Ureter (tissue), 1 donor: ENCODE measurements around the gene SEC14L5. TPM values are rescaled to one million over a fixed set of nuclear protein-coding genes. Genes with fewer than 3 reads are reported as not detected.

Experiments used
- total RNA-seq: library from RNA; stranded (reverse); gene quantifications from one replicate; pipeline ENCODE4 v1.2.4, GENCODE V29; 2023
- donor health status: DM: yes; HTN: yes; CAD: no.

Gene SEC14L5
- total RNA-seq, 1 donor from 2014 or later: not detected

Other genes with a start within 250 kb of the SEC14L5 start
- gene ANKS3, start 224.1 kb upstream of the SEC14L5 start, total RNA-seq: 35.3 TPM
- 0.91 TPM for gene DNAAF8, start 223.8 kb upstream of the SEC14L5 start, total RNA-seq
- 22.5 TPM for gene ZNF500, start 191.2 kb upstream of the SEC14L5 start, total RNA-seq
- not detected for gene SEPTIN12, start 170.0 kb upstream of the SEC14L5 start, total RNA-seq
- gene SMIM22, start 163.0 kb upstream of the SEC14L5 start, total RNA-seq: 225 TPM
- 35.5 TPM for gene ROGDI, start 155.7 kb upstream of the SEC14L5 start, total RNA-seq
- 120 TPM for gene GLYR1, start 111.0 kb upstream of the SEC14L5 start, total RNA-seq
- 33.2 TPM for gene UBN1, start 110.8 kb upstream of the SEC14L5 start, total RNA-seq
- gene PPL, start 21.2 kb upstream of the SEC14L5 start, total RNA-seq: 108 TPM
- gene NAGPA, start 75.6 kb downstream of the SEC14L5 start, total RNA-seq: 9.0 TPM
- 10.0 TPM for gene C16orf89, start 107.6 kb downstream of the SEC14L5 start, total RNA-seq
- 27.0 TPM for gene ALG1, start 113.5 kb downstream of the SEC14L5 start, total RNA-seq
- 15.4 TPM for gene EEF2KMT, start 139.5 kb downstream of the SEC14L5 start, total RNA-seq